GM13976 (cell line): ENCODE results near the gene SLC1A6.

Source experiments
- DNase-seq: peaks from one replicate; pipeline ENCODE4 v3.0.0; 2012; ENCODE audit warnings: low spot score
- CTCF ChIP-seq: IDR thresholded peaks from 2 replicates; pipeline ENCODE4 v1.5.1; 2012; ENCODE audit warnings: borderline replicate concordance, mild to moderate bottlenecking; ENCODE audit not compliant: insufficient read depth; ENCODE audit errors: extremely low read depth, missing control alignments, control extremely low read depth
- in situ Hi-C: fragments of 300-500 bp; cut with MboI; formaldehyde crosslinking; loops from one replicate; pipeline ENCODE4 v1.12.0; 2022; ENCODE audit warnings: low sequenced_read_pairs, mixed read lengths, inconsistent platforms; ENCODE audit not compliant: unreplicated experiment

Gene SLC1A6

GRCh38 chr19:14961956-14962685 lies 17.5 kb downstream of the SLC1A6 start:
- no peak for DNase-seq
- no peak for TF ChIP-seq CTCF
- in situ Hi-C loops: no loop called here

DNA sequence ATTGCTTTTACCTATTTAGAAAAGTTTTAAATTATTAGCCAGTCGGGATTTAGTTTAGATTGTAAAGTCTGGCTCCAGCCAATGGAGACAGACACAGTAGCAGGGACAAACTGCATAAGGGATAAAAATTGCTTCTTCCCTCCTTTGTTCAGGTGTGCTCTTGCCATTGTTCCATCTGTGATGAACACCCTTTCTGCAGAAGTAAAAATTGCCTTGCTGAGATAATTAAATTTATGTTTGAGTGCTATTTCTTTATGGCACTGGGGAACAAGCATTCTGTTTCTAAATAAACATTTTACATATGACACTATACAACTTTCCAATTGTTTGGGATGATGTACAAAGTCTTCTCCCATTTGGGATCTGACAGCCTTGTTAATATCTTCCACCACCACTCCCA lies 20.4 kb downstream of the SLC1A6 start:
- DNase-seq: no peak
- TF ChIP-seq CTCF: no peak
- in situ Hi-C loops: no loop called here

DNA sequence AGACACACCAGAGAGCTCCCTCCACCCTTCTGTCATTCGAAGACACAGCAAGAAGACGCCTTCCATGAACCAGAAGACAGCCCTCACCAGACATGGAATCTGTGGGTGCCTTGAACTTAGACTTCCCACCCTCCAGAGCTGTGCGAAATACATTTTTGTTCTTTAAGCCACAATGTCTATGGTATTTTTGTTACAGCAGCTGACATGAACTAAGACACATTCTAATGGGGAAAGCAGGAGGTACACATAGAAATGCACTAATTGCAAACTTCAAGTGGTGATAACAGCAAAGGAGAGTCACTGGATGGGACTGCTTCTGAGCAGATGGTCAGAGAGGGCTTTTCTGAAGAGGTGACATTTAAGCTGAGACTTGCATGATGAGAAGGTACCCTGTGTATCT lies 22.2 kb downstream of the SLC1A6 start:
- TF ChIP-seq CTCF: no peak
- DNase-seq: no peak
- in situ Hi-C loops: no loop called here

- in situ Hi-C loops: no loop called here
- no peak for TF ChIP-seq CTCF
- DNase-seq: no peak
Measured at GRCh38 chr19:14954071-14954655, 25.5 kb downstream of the SLC1A6 start.

- in situ Hi-C loops: no loop called here
- no peak for TF ChIP-seq CTCF
- DNase-seq: no peak
Measured at GRCh38 chr19:14952767-14953166, 26.9 kb downstream of the SLC1A6 start.

GRCh38 chr19:14950421-14950820 lies 29.2 kb downstream of the SLC1A6 start:
- no peak for DNase-seq
- no peak for TF ChIP-seq CTCF
- in situ Hi-C loops: no loop called here
